GM18907 (cell line): Measurements from ENCODE around the gene ATG4B.
"Not testable (repeated sequence)": the region's sequence is repeated elsewhere in the genome, so short reads cannot be mapped to it uniquely, and the experiment has no call there.

Source experiments
- ATAC-seq: cut with Tn5 transposase; IDR thresholded peaks from one replicate; pipeline ENCODE4 v1.9.1; 2021; ENCODE audit warnings: mild to moderate bottlenecking, moderate library complexity; ENCODE audit not compliant: unreplicated experiment

The ATG4B gene

GRCh38 chr2:241660593-241661213 is 23.2 kb downstream of the ATG4B start:
- no peak for ATAC-seq

DNA sequence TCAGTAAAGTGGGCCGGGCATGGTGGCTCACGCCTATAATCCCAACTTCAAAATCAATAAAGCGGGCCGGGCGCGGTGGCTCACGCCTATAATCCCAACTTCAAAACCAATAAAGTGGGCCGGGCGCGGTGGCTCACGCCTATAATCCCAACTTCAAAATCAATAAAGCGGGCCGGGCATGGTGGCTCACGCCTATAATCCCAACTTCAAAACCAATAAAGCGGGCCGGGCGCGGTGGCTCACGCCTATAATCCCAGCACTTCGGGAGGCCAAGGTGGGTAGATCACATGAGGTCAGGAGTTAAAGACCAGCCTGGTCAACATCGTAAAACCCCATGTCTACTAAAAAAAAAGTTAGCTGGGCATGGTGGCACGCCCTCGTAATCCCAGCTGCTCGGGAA is 25.2 kb downstream of the ATG4B start:
- ATAC-seq: not testable (repeated sequence)

GRCh38 chr2:241665731-241666440 is 28.4 kb downstream of the ATG4B start:
- ATAC-seq: no peak

DNA sequence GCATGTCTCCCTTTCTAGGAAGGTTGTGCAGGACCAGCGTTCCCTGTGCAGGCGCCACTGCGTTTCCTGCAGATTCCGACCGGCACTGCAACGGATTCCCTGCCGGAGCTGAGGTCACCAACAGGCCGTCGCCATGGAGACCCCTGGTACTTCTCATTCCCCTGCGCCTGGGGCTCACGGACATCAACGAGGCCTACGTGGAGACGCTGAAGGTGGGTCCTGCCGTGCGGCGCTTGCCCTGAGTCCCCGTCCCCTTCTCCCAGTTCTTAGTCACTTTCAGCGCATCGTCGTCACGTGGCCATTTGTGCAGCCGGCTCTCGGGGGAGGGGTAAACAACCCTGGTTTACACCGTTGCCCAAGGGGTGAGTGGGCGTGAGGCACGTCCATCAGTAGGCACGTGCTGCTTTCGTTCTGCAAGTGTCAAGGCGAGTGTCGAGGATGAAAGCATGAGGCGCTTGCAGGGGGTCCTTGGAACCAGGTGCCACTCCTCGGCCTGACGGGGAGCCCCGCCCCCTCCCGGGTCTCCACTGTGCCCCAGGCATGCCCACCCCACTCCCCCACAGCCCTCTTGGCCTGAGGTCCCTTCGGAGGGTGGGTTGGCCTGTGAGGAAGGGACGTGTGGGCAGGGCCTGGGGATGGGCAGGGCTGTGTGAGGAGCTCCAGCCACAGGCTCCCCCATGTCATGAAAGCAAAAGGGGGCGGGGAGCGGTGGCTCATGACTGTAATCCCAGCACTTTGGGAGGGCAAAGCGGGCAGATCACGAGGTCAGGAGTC is 29.3 kb downstream of the ATG4B start:
- no peak for ATAC-seq

DNA sequence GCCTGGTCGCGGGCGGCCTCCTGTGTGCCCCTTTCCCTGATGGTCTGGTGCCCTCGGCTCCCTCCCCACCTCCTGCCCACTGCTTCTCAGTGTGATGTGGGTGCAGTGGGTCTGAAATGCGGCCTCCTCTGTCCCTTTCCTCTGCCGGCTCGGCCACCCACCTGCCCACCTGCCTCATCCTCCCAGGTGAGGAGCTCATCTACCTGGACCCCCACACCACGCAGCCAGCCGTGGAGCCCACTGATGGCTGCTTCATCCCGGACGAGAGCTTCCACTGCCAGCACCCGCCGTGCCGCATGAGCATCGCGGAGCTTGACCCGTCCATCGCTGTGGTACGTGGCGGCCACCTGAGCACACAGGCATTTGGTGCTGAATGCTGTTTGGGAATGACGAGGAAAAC is 30.9 kb downstream of the ATG4B start:
- ATAC-seq: no peak

GRCh38 chr2:241668839-241669238 is 31.3 kb downstream of the ATG4B start:
- ATAC-seq: no peak

- ATAC-seq: no peak
Measured at GRCh38 chr2:241670333-241671110, 33.0 kb downstream of the ATG4B start.

DNA sequence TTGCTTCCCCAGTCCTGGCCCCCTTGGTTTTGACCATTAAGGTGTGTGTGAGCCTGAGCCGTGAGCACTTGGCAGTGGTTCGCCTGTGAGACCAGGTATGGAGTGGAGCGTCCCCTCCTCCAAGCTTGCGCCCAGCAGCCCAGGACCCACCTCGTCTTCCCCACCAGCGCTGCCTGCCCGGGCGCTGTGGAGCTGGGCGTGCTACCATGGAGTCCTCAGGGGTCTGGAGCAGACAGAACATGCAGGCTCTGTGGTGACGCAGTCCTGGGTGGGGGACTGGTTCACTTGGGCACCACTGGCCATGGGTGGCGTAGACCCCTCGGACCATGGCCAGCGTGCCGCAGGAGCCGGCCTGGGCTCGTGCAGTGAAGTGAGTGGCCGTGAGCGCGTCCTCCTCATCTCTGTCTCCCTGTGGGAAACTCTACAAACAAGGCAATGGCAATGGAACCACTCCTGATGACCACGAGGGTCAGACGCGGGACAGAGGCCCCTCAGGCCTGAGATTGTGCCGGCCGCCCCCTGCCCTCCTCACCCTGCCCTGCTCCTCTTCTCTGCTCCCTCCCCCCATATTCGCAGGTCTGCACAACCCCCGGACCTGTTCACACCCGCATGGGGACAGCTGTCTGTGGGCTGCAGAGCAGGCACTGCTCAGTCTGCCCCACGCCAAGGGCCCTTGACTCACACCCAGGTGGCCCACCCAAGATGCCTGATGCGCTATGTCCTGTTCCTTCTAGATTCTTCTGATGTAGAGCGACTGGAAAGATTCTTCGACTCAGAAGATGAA is 34.2 kb downstream of the ATG4B start:
- ATAC-seq: no peak

DNA sequence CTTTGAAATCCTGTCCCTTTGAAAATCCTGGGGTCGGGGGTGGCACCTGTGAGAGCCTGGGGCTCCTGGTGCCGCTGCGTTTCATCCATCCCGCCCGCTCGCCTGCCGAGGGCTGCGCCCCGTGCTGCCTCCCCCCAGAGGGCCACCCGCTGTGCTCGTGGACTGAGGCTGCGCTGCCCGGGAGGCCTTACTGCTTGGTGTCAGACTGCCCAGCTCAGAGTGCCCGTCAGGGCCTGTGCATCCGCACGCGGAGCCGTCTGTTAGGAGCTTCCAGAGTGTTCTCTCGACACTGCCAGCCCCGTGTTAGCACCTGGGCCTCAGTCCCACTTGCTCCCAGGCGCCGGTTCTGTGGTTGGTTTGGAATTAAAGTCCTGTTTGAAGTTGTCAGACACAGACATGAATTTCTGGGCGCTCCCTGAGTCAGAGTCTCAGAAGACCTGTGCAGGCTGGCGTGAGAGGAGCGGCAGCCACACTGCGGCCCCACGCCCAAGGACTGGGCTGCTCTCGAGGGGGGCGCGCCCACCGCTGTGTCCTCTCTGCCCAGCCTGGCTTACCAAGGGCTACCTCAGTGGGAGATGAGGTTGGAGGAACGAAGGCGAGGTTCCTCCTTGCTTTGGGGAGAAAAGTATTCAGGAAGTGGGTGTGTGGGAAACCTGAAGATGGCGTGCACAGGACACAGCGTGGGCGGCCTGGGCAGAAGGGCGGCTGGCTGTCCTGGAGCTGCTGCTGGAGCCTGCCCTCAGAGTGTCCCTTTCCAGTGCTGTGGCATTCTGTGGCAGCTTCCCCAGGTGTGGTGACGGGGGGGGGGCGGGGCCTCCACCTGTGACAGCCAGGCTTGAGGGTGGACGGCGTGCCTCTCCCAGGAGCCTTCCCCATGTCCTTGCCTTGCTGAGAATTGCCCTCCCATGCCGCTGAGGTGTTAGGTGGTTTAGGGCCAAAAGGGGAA is 35.0 kb downstream of the ATG4B start:
- no peak for ATAC-seq

GRCh38 chr2:241673189-241673663 is 35.7 kb downstream of the ATG4B start:
- no peak for ATAC-seq

DNA sequence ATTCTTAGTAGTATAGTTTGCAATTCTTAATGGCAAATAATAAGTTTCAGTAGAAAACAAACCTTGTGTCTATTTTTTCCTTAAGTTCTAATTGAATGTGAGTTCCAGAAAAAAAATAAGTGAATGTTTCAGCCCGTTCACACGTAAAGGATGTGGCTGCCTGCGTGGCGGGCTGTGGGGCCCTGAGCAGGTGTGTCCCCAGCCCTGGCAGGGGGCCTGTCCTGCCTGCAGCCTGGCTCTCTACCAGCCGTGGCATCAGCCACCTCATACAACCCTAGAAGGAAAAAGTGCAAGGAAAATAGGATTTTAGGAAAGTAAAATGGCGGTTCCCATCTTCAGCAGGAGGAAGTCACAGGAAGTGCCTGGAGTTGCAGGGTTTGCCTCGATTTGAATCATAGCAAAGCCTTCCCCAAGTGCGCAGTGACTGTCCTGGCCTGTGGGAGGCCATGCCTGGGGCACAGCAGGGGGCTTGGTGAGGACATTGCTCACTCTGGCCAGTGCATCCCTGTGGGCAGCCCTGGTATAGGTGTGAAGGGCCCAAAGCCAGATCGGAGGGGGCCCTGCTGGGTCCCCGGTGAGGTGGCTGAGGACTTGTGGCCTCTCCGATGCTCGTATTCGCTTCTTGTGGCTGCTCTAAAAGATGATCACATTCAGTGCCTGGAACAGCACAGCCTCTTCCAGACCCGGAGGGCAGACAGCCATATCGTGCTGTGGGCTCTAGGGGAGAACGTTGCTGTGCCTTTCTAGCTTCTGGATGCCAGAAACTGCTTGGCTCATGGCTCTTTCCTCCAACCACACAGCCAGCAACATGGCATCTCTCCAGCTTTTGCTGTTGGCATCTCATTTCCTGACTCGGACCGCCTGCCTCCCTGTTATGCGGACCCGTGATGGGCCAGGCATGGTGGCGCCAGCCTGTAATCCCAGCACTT is 36.6 kb downstream of the ATG4B start:
- ATAC-seq: no peak

DNA sequence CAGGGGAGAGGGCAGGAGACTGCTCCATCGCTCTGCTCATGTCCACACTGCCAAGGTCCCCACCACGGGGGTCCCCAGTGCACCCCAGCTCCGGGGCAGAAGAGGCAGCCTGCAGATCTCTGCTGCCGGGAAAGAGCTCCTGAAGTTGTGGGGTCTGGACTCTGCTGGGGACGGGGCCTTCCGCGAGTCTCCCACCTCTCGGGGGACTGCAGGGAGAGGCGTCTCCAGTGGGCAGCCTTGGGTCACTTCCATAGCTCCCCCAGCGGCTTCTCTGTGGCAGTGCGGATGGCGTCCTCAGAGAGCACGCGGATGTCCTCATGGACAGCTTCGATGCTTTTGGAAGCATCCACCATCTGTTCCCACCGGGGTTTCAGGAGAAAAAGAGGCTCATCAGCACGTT is 38.4 kb downstream of the ATG4B start:
- ATAC-seq: no peak

GRCh38 chr2:241676665-241677064 is 39.2 kb downstream of the ATG4B start:
- ATAC-seq: no peak

GRCh38 chr2:241677392-241677791 is 39.9 kb downstream of the ATG4B start:
- no peak for ATAC-seq

GRCh38 chr2:241678307-241678706 is 40.8 kb downstream of the ATG4B start:
- no peak for ATAC-seq

GRCh38 chr2:241678784-241679540 is 41.5 kb downstream of the ATG4B start:
- ATAC-seq: no peak

DNA sequence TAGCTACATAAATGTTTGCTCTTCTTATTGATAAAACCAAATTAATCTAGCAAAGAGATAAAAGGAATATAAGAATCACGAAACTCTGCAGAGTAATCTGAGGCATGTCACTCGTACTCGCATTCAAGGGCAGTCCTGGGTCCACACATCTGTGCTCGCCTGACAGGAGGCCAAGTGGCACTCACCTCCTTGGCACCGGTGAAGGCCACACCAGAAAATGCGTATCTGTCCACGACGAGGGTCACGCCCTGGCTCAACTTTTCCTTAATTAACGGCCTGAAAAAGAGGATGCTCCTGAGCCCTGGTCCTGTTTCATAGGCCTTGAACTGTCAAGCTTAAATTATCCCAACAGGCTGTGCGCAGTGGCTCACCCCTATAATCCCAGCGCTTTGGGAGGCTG is 42.6 kb downstream of the ATG4B start:
- no peak for ATAC-seq
